ENCODE results near the gene CWC27.

DNA sequence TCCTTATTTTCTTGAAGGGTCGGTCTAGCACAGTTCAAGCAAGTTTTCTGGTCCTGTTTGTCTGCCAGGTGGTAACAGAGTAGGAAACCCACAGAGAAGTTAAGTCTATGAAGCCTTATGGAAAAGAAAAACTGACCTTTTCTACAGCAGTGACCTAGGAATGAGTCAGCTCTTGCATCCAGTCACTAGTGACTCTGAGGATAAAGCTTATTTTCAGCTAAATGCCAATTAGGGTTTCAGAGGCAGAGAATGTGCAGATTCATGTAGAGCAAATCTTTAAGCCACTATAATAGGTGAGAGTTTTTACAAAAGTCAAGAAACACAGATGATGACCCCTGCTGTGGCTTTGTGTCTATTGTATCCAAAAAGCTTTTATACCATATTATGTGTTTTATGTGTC lies 100.7 kb downstream of the CWC27 start:
- TF ChIP-seq, protein P1, sequence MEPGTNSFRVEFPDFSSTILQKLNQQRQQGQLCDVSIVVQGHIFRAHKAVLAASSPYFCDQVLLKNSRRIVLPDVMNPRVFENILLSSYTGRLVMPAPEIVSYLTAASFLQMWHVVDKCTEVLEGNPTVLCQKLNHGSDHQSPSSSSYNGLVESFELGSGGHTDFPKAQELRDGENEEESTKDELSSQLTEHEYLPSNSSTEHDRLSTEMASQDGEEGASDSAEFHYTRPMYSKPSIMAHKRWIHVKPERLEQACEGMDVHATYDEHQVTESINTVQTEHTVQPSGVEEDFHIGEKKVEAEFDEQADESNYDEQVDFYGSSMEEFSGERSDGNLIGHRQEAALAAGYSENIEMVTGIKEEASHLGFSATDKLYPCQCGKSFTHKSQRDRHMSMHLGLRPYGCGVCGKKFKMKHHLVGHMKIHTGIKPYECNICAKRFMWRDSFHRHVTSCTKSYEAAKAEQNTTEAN (CRISPR knock-in tag; IDR thresholded peaks at IDR 0.05), result no peak
- TF ChIP-seq NFYB (CRISPR knock-in tag; conservative IDR thresholded peaks at IDR 0.05; ENCODE audit: low read depth), result no peak
- TF ChIP-seq, protein P2, sequence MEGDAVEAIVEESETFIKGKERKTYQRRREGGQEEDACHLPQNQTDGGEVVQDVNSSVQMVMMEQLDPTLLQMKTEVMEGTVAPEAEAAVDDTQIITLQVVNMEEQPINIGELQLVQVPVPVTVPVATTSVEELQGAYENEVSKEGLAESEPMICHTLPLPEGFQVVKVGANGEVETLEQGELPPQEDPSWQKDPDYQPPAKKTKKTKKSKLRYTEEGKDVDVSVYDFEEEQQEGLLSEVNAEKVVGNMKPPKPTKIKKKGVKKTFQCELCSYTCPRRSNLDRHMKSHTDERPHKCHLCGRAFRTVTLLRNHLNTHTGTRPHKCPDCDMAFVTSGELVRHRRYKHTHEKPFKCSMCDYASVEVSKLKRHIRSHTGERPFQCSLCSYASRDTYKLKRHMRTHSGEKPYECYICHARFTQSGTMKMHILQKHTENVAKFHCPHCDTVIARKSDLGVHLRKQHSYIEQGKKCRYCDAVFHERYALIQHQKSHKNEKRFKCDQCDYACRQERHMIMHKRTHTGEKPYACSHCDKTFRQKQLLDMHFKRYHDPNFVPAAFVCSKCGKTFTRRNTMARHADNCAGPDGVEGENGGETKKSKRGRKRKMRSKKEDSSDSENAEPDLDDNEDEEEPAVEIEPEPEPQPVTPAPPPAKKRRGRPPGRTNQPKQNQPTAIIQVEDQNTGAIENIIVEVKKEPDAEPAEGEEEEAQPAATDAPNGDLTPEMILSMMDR (IDR thresholded peaks at IDR 0.05), result no peak
- no peak for TF ChIP-seq MXD4 (CRISPR knock-in tag; IDR thresholded peaks at IDR 0.05; ENCODE audit: borderline replicate concordance)
- no peak for TF ChIP-seq ZNF317 (CRISPR knock-in tag; IDR thresholded peaks at IDR 0.05; ENCODE audit: borderline replicate concordance, low read depth)
- TF ChIP-seq, protein P3, sequence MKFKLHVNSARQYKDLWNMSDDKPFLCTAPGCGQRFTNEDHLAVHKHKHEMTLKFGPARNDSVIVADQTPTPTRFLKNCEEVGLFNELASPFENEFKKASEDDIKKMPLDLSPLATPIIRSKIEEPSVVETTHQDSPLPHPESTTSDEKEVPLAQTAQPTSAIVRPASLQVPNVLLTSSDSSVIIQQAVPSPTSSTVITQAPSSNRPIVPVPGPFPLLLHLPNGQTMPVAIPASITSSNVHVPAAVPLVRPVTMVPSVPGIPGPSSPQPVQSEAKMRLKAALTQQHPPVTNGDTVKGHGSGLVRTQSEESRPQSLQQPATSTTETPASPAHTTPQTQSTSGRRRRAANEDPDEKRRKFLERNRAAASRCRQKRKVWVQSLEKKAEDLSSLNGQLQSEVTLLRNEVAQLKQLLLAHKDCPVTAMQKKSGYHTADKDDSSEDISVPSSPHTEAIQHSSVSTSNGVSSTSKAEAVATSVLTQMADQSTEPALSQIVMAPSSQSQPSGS (CRISPR knock-in tag; IDR thresholded peaks at IDR 0.05; ENCODE audit: borderline replicate concordance, low read depth), result no peak
- TF ChIP-seq, protein P4, sequence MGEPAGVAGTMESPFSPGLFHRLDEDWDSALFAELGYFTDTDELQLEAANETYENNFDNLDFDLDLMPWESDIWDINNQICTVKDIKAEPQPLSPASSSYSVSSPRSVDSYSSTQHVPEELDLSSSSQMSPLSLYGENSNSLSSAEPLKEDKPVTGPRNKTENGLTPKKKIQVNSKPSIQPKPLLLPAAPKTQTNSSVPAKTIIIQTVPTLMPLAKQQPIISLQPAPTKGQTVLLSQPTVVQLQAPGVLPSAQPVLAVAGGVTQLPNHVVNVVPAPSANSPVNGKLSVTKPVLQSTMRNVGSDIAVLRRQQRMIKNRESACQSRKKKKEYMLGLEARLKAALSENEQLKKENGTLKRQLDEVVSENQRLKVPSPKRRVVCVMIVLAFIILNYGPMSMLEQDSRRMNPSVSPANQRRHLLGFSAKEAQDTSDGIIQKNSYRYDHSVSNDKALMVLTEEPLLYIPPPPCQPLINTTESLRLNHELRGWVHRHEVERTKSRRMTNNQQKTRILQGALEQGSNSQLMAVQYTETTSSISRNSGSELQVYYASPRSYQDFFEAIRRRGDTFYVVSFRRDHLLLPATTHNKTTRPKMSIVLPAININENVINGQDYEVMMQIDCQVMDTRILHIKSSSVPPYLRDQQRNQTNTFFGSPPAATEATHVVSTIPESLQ (CRISPR knock-in tag; IDR thresholded peaks at IDR 0.05), result no peak
- TF ChIP-seq SP1 (CRISPR knock-in tag; conservative IDR thresholded peaks at IDR 0.05), result no peak
- no peak for TF ChIP-seq ZNF396 (CRISPR knock-in tag; IDR thresholded peaks at IDR 0.05; ENCODE audit: borderline replicate concordance)
- no peak for TF ChIP-seq JUN (CRISPR knock-in tag; IDR thresholded peaks at IDR 0.05)
- no peak for TF ChIP-seq MYBL2 (CRISPR knock-in tag; IDR thresholded peaks at IDR 0.05)

Data from WTC11 (cell line).